Fibroblast of villous mesenchyme (primary cell): ENCODE measurements around the gene CNTNAP1. TPM values are rescaled to one million over a fixed set of nuclear protein-coding genes. Genes with fewer than 3 reads are reported as not detected.
A peak's percentile ranks its signal among the peaks of the same experiment; 100 is the strongest.

Experiments used
- DNase-seq: peaks from one replicate; pipeline ENCODE4 v3.0.0-alpha.2; 2010; ENCODE audit warnings: low read depth
- H3K4me3 ChIP-seq: 2 replicates; pipeline ENCODE4 v1.5.1; 2011; ENCODE audit warnings: low read depth, mild to moderate bottlenecking, low read length
- total RNA-seq: library from RNA; depleted of rRNA; stranded (reverse); fragments of >200 nt; gene quantifications from 2 replicates; pipeline ENCODE4 v1.2.3, GENCODE V29; 2012
- TF ChIP-seq, protein P1 (sequence below): IDR thresholded peaks from 2 replicates; pipeline ENCODE4 v1.5.1; 2012; ENCODE audit warnings: low read depth, mild to moderate bottlenecking, low read length; ENCODE audit not compliant: insufficient read depth

CNTNAP1 gene
- total RNA-seq, 1 donor, result 60.5 TPM

DNA sequence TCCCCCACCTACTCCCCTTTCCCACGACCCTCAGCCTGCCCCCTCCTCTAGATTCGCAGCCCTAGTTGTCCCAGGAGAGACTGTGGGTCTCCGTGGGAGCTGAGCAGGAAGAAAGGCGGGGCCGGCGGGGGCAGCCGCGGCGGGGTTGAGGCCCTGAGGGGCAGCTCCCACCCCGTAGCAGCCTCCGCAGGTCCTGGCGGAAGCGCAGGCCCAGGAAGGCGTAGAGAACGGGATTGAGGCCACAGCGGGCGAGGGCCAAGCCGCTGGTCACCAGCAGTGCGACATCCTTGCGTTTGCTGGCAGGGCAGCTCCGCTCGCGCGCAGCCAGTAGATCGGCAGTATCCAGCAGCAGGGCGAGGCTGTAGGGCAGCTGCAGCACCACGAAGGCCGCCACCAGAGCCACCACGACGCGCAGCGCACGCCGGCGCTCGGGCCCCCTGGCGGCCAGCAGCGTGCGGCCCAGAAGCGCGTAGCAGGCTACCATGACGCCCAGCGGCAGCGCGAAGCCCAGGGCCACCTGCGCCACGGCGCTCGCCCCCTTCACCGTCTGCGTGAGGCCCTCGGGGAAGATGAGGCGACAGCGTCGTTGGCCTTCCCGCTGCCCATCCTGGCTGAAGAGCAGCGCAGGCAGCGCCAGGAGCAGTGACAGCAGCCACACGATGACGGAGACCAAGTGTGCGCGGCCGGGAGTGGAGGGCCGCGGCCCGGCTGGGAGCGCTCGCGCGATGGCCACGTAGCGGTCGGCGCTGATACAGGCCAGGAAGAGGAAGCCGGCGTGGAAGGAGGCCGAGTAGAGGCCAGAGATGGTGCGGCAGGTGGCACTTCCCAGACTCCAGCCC lies 2.6 kb upstream of the CNTNAP1 start:
- TF ChIP-seq, protein P1, sequence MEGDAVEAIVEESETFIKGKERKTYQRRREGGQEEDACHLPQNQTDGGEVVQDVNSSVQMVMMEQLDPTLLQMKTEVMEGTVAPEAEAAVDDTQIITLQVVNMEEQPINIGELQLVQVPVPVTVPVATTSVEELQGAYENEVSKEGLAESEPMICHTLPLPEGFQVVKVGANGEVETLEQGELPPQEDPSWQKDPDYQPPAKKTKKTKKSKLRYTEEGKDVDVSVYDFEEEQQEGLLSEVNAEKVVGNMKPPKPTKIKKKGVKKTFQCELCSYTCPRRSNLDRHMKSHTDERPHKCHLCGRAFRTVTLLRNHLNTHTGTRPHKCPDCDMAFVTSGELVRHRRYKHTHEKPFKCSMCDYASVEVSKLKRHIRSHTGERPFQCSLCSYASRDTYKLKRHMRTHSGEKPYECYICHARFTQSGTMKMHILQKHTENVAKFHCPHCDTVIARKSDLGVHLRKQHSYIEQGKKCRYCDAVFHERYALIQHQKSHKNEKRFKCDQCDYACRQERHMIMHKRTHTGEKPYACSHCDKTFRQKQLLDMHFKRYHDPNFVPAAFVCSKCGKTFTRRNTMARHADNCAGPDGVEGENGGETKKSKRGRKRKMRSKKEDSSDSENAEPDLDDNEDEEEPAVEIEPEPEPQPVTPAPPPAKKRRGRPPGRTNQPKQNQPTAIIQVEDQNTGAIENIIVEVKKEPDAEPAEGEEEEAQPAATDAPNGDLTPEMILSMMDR, result peak; percentile 76
- H3K4me3 ChIP-seq, result peak overlapping the region; percentile 42
- DNase-seq, result peak; percentile 82

DNA sequence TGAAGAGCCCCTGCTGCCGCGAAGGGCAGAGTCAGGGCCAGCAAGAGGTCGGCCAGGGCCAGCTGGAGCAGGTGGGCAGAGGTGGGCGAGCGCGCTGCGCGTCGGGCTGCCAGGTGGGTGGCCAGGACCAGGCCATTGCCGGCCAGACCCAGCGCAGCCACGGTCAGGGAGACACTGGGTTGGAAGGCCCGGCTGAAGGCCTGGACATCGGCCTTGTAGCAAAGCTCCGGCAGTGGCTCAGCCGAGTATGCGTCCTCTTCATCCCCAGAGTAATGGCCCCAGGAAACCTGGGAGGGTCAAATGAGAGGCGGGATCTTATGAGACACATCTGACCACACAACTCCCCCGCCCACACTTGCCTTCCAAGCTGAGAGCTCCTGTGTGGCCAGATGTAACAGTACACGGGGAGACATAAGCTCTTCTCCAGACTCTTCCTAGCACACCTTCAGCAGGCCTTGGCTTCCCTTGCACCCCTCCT lies 2.0 kb upstream of the CNTNAP1 start:
- TF ChIP-seq, protein P1, result no peak
- H3K4me3 ChIP-seq, result peak overlapping the region; percentile 42
- DNase-seq, result peak; percentile 38

DNA sequence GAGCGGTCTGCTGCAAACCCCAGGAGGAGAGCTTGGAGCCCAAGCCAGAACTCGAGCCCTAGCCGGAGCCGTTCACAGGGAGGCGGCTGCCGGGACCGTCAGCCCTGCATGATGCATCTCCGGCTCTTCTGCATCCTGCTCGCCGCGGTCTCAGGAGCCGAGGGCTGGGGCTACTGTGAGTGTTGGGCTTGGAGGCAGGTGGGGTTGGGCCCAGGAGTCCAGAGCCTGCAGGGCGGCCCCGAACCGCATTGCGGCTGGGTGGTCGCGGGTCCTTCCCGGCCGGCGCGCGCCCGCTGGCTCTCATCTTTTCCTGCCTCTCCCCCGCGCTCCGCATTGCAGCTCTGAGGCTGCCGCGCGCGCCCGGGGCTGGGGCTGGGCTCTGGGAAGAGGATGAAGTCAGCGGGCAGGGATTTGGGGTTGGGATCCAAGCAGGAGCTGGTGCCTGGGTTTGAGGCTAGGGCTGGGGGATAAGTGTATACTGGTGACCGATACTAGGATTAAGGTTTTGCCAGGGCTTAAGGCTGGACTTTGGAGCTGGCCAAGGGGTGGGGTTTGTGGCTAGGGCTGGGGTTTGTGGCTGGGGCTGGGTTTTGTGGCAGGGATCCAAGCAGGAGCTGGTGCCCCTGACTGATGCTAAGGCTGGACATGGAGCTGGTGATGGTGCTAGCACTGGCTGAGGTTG lies 532 bp downstream of the CNTNAP1 start:
- H3K4me3 ChIP-seq, result peak overlapping the region; percentile 61
- TF ChIP-seq, protein P1, result no peak
- peak; percentile 64 for DNase-seq

DNA sequence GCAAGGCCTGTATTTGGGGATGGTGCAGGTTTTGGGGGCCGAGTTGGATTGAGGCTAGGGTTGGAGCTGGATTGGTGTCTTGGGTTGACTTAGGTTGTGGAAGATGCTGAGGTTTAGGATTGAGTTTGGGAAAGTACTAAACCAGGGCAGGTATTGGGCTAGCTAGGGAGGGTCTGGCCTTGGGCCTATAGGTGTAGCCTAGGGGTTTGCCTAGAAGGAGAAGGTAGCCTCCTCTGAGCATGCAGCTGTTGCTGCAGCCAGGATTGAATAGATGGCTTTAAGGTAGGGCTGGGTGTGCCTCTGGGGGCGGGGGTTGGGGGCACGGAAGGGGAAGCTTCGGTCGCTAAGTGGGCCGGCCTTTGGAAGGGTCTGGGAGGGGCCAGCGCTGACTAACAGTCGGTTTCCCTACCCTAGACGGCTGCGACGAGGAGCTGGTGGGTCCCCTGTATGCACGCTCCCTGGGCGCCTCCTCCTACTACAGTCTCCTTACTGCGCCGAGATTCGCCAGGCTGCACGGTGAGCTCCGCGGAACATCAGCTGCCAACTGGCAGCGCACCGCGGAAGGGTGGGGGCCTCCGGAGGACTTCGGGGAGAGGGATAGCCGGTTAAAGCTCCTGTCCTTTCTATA lies 1.2 kb downstream of the CNTNAP1 start:
- TF ChIP-seq, protein P1, result no peak
- peak overlapping the region; percentile 61 for H3K4me3 ChIP-seq
- DNase-seq, result peak; percentile 38

DNA sequence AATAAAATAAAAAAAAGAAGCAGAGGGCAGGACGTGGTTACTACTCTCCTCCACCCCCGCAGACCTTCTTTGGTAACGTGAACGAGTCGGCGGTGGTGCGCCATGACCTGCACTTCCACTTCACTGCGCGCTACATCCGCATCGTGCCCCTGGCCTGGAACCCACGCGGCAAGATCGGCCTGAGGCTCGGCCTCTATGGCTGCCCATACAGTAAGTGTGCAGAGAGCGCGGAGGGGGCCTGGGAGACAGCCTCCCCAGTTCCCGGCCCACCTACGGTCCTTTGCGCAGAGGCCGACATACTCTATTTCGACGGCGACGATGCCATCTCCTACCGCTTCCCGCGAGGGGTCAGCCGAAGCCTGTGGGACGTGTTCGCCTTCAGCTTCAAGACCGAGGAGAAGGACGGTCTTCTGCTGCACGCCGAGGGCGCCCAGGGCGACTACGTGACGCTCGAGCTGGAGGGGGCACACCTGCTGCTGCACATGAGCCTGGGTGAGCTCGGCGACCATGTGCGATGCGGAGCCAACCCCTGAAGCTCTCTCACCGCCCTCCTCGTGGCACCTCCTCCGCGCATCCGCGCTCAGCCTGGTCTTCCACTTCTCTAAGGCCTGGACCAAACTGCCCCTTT lies 2.7 kb downstream of the CNTNAP1 start:
- DNase-seq, result no peak
- H3K4me3 ChIP-seq, result no peak overlapping the region
- TF ChIP-seq, protein P1, result no peak

DNA sequence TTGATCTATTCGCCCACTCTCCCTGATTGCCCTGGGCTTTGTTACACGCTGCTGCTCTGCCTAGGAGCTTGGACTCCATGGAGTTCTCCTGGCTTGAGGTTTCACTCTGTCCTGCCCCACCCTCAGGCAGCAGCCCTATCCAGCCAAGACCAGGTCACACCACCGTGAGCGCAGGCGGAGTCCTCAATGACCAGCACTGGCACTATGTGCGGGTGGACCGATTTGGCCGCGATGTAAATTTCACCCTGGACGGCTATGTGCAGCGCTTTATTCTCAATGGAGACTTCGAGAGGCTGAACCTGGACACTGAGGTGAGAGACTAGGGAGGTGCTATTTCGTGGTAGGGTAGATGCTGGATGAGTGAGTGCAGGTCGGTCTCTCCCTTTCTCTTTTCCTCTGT lies 3.5 kb downstream of the CNTNAP1 start:
- TF ChIP-seq, protein P1, result no peak
- H3K4me3 ChIP-seq, result no peak overlapping the region
- no peak for DNase-seq
